ENCODE data around the gene VAMP2.

Gene VAMP2, protein sequence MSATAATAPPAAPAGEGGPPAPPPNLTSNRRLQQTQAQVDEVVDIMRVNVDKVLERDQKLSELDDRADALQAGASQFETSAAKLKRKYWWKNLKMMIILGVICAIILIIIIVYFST

DNA sequence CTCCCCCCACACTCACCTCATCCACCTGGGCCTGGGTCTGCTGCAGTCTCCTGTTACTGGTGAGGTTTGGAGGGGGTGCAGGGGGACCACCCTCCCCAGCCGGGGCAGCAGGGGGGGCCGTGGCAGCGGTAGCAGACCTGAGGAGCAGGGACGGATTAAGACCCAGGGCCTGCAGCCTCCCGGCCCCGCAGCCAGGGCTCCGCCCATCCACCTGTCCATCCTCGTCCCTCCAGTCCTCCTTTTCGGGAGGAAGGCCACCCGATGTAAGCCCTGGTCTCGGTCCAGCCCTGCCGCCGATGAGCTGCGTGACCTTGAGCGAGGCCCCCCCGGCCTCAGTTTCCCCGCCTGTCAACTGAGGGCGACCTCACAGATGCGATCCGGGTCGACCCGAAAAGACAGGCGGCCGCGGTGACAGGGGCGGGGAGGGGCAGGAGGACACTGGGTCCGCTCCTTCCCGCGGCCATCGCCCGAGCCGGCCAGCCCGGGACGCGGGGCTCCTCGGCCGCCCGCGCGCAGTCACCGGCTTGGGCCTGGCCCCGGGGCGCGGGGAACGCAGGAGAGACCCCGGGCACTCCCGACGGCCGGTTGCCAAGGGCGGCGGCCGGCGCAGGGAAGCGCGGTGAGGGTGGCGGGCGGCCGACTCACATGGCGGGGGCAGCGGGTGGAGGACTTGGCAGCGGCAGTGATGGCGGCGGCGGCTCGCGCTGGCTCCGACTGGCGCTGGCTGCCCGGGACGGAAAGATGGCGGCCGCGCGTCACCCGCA lies at the start of gene VAMP2:
Gene VAMP2 (minus strand): TSS at position 716 of the 764 bp plus-strand sequence. CDS start 69 bp downstream, at position 647.
- H3K9me3 ChIP-seq (ENCODE audit: insufficient read depth, low read length) = no peaks in the 10 kb centered on the region
- peaks cover 30% of the 10 kb centered on the region for H3K4me1 ChIP-seq (ENCODE audit: low read length)
- peak within 1 kb of the TSS; percentile 41; the same call in 1 of the 2 replicates for H2AFZ ChIP-seq (ENCODE audit: low read depth, low read length)
- peaks cover 21% of the 10 kb centered on the region for H3K79me2 ChIP-seq (ENCODE audit: low read length)
- peaks cover 8% of the 10 kb centered on the region; the same call in 1 of the 2 replicates for H4K20me1 ChIP-seq (ENCODE audit: insufficient read depth, low read length)
- no peaks in the 10 kb centered on the region for H3K27me3 ChIP-seq (ENCODE audit: low read depth, low read length)
- H3K4me2 ChIP-seq (ENCODE audit: low read length) = peak within 1 kb of the TSS; percentile 99
- peak within 1 kb of the TSS; percentile 71 for H3K27ac ChIP-seq (ENCODE audit: low read length)
- peak within 1 kb of the TSS; percentile 99 for H3K9ac ChIP-seq (ENCODE audit: low read length)
- TF ChIP-seq EZH2phosphoT487 (IDR thresholded peaks at IDR 0.05; ENCODE audit: low read depth) = no peak
- TF ChIP-seq, protein P1, sequence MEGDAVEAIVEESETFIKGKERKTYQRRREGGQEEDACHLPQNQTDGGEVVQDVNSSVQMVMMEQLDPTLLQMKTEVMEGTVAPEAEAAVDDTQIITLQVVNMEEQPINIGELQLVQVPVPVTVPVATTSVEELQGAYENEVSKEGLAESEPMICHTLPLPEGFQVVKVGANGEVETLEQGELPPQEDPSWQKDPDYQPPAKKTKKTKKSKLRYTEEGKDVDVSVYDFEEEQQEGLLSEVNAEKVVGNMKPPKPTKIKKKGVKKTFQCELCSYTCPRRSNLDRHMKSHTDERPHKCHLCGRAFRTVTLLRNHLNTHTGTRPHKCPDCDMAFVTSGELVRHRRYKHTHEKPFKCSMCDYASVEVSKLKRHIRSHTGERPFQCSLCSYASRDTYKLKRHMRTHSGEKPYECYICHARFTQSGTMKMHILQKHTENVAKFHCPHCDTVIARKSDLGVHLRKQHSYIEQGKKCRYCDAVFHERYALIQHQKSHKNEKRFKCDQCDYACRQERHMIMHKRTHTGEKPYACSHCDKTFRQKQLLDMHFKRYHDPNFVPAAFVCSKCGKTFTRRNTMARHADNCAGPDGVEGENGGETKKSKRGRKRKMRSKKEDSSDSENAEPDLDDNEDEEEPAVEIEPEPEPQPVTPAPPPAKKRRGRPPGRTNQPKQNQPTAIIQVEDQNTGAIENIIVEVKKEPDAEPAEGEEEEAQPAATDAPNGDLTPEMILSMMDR (IDR thresholded peaks at IDR 0.05; ENCODE audit: low read depth, low read length) = no peak
- H3K36me3 ChIP-seq (replicated peaks; ENCODE audit: low read depth, low read length) = peaks cover 7% of the 10 kb centered on the region
- peak within 1 kb of the TSS; percentile 99 for H3K4me3 ChIP-seq (ENCODE audit: low read length)

DNA sequence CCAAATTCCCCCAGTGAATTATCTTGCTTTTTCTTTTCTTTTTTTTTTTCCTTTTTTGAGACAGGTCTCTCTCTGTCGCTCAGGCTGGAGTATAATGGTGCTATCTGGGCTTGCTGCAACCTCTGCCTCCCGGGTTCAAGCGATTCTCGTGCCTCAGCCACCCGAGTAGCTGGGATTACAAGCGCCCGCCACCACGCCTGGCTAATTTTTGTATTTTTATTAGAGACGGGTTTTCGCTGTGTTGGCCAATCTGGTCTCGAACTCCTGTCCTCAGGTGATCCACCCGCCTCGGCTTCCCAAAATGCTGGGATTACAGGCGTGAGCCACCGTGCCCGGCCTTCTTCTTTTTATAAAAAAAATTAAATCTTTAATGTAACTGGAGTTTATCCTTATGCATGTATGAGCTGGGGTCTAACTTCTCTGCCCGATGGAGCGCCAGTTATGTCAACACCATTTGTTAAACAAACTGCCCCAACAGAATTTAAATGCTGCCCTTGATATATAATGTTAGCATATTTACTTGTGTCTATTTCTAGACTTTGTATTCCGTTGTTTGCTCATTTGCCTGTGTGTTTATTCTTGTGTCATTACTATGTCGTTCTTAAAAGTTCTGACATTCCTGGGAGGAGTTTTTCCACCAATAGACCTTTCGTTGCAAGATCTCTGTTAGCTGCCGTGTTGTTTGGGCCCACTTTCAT lies 48.2 kb upstream of the VAMP2 start:
- peak overlapping the region; percentile 86 for H2AFZ ChIP-seq (ENCODE audit: low read depth, low read length)
- peak overlapping the region; percentile 98 for H3K9ac ChIP-seq (ENCODE audit: low read length)
- peak overlapping the region; percentile 86 for H3K27ac ChIP-seq (ENCODE audit: low read length)

DNA sequence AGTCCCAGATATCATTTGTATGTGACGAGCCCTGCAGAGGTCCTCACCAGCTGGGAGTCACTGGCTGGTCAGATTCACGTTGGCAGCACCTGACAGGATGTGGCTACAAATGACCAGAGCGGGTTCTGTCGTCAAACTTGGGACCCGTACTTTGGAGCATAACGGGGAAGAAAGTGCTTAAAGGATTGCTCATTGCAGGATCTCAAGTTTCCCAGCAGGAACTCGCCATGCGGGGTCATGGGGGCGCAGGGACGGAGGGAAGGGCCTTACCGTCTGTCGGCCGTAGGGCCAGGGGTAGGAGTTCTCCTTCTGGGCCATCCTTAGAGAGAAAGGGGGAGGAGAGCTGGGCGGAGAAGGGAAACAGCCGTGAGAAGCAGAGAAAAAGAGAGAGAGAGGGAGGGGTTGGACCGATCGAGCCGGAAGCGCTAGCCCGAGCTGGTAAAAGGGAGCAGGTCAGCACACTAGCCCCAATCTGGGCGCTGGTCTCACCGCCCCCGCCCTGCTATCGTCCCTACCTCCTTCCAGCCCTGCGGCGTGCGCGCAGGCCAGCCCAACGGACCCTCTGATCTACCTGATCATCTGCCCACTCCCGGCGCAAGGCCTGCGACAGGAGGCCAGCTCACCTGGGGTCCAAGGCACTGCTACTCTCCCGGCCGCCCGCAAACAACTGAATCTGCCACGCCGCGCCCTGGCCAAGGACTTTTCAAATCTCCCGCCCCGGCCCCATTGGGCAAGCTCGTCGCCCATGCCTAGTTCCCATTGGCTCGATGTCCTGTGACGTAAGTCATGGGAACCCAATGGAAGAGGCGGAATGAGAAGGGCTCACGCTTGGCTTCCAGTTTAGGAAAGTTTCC lies 47.4 kb upstream of the VAMP2 start, which contains the start of gene AURKB:
Gene AURKB (minus strand): TSS at position 669 of the 854 bp plus-strand sequence. CDS start 351 bp downstream, at position 318.
- H3K9me3 ChIP-seq (ENCODE audit: insufficient read depth, low read length) = no peaks in the 10 kb centered on the region
- H3K36me3 ChIP-seq (replicated peaks; ENCODE audit: low read depth, low read length) = peaks cover 27% of the 10 kb centered on the region
- peaks cover 14% of the 10 kb centered on the region for H3K4me1 ChIP-seq (ENCODE audit: low read length)
- no peaks in the 10 kb centered on the region for H3K27me3 ChIP-seq (ENCODE audit: low read depth, low read length)
- peak within 1 kb of the TSS; percentile 81 for H3K4me2 ChIP-seq (ENCODE audit: low read length)
- peak within 1 kb of the TSS; percentile 98 for H3K9ac ChIP-seq (ENCODE audit: low read length)
- peak within 1 kb of the TSS; percentile 86 for H2AFZ ChIP-seq (ENCODE audit: low read depth, low read length)
- no peak for TF ChIP-seq EZH2phosphoT487 (IDR thresholded peaks at IDR 0.05; ENCODE audit: low read depth)
- TF ChIP-seq, protein P1 (IDR thresholded peaks at IDR 0.05; ENCODE audit: low read depth, low read length) = no peak
- H3K4me3 ChIP-seq (ENCODE audit: low read length) = peak within 1 kb of the TSS; percentile 99
- peak within 1 kb of the TSS; percentile 86 for H3K27ac ChIP-seq (ENCODE audit: low read length)
- peaks cover 35% of the 10 kb centered on the region for H3K79me2 ChIP-seq (ENCODE audit: low read length)
- H4K20me1 ChIP-seq (ENCODE audit: insufficient read depth, low read length) = no peaks in the 10 kb centered on the region

More for the DNA sequence above, 48.2 kb upstream of the VAMP2 start:
- no peaks in the 10 kb centered on the region for H4K20me1 ChIP-seq (ENCODE audit: insufficient read depth, low read length)
- peak overlapping the region; percentile 81 for H3K4me2 ChIP-seq (ENCODE audit: low read length)
- H3K27me3 ChIP-seq (ENCODE audit: low read depth, low read length) = no peaks in the 10 kb centered on the region
- peaks cover 14% of the 10 kb centered on the region for H3K4me1 ChIP-seq (ENCODE audit: low read length)
- no peak for TF ChIP-seq EZH2phosphoT487 (IDR thresholded peaks at IDR 0.05; ENCODE audit: low read depth)
- TF ChIP-seq, protein P1 (IDR thresholded peaks at IDR 0.05; ENCODE audit: low read depth, low read length) = no peak
- peaks cover 22% of the 10 kb centered on the region for H3K36me3 ChIP-seq (replicated peaks; ENCODE audit: low read depth, low read length)
- peaks cover 35% of the 10 kb centered on the region for H3K79me2 ChIP-seq (ENCODE audit: low read length)
- H3K9me3 ChIP-seq (ENCODE audit: insufficient read depth, low read length) = no peaks in the 10 kb centered on the region
- peak overlapping the region; percentile 99 for H3K4me3 ChIP-seq (ENCODE audit: low read length)

Measured in OCI-LY3 (cell line).